ENCODE measurements around the gene CPM.
"Not testable (repeated sequence)": the region's sequence is repeated elsewhere in the genome, so short reads cannot be mapped to it uniquely, and the experiment has no call there.

The CPM gene

DNA sequence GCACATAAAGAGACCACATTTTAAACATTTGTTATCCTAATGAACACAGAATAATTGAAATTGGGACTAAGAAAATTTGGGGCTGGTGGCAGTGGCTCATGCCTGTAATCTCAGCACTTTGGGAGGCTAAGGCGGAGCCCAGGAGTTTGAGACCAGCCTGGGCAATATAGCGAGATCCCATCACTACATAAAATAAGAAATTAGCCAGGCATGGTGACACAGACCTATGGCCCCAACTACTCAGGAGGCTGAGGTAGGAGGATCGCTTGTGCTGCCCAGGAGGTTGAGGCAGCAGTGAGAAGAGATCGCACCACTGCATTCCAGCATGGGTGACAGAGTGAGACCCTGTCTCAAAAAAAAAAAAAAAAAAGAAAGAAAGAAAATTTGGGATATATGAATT lies 59.7 kb downstream of the CPM start:
- DNase-seq = no peak

DNA sequence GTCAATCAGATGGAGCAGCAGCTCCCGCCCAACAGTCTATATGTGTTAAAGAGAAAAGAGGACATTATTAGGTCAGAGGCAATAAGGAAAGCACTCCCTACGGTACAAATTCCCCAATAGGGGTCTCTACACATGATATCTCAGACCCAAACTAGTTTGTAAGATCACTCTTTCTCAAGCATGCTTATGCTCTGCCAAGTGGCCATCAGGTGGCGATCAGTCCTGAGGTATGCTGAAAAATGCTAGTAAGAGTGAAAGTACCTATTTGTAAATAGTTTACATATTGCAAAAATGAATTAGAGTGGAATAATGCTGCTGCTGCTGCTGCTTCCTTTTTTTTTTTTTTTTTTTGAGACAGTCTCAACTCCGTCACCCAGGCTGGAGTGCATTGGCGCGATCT lies 61.0 kb downstream of the CPM start:
- DNase-seq = no peak

DNA sequence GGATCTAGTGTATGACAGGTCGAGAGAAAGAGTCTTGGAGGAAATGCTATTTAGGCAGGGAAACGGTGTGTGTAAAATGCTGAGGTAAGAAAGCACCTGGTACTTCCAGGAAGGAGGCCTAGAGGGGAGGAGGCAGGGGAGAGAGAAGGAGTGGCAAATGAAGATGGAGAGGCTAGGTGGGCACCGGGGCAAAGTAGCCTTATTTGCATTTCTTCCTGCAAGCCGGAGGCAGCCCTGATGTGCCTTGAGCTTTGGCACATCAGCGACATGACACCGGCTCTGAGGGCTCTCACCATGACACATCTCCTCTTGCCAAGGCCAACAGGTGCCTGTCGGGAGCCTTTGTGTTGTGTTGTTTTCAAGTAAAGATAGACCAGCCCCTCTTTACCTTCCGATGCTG lies 61.6 kb downstream of the CPM start:
- DNase-seq = no peak

DNA sequence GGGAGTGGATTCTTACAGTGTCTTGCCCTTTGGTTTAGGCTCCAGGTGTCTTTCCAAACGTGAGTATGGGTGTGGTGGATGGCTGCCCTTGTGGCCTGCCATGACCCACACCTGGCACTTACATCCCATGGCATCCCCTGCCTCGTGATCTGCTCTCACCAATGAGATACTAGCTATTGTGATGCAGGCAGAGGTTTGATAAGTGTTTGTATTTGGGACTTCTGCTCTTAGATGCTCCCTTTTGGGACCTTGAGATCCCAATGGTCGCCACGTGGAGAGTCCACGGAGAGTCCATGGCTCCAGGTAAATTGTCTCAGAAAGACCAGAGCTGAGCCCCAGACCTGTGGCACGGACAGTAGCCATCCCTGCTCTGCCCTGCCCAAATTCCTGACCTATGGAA lies 62.5 kb downstream of the CPM start:
- DNase-seq = no peak

DNA sequence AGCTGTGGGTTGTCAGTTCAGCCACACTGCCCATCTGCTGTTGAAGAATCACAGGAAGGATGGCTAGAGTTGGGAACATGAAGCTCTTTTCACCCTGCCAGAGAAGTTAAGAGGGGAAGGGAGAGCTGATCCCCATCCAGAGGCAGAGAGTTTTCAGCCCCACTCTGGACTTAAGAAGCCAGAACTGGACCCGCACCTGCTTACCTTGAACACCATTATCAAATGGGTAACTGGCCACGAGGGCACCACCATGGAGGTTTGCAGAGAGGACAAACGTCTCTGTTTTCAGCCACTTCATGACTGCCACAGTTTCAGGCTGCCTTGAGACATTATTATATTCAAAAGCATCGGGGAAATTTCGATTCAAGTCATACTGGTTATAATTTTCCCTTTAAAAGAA lies 63.0 kb downstream of the CPM start:
- DNase-seq = no peak

DNA sequence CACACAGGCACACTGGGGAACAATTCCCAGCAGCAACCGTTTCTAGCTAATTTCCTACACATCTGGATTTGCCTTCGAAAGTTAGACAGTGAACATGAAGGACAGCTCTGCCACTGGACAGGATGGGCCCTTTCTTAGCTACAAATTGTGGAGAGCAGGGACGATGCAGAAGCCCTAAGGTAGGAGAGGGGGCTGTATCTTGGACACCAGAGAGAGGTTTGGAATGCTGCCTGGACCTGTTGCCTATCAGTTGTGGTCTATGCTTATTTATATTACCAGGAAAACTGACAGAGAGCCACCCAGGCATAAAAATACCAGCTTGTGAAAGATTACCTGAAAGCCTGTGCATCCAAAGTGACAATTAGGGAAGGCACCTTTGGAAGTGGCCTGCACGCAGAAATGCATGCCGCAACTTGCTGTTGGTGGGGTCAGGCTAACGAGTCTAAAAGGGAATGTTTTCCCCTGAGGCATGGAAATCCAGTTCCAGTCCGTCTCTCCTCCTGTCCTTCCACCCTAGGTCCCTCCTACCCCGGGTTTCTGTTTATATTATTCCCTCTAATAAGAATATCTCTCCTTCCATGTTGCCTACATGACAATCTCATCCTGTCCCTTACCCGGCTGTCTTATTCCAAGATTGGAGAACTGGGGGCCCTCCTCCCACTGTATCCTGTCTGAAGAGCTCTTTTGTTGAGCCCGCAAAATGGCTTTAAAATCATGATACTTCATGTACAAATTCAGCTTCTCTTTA lies 64.8 kb downstream of the CPM start:
- DNase-seq = no peak

DNA sequence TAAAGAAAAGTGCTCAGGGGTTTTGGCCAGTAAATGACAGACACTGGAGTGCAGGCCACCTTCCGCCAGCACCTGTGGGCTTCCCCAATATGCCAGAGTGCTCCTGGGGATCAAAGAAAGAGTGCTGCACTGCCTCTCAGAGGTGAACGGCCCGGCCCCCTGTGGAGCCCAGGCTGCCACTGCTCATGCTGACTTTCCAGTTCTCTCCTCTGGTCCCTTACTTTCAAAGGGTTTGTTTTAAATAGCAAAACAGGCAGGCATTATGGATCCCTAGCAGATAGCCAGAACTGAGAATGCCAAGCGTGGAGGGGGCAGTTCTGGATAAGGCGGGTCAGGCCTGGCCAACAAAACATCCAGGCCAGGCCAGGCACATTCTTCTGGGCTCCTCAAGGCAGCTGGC lies 65.4 kb downstream of the CPM start:
- no peak for DNase-seq

DNA sequence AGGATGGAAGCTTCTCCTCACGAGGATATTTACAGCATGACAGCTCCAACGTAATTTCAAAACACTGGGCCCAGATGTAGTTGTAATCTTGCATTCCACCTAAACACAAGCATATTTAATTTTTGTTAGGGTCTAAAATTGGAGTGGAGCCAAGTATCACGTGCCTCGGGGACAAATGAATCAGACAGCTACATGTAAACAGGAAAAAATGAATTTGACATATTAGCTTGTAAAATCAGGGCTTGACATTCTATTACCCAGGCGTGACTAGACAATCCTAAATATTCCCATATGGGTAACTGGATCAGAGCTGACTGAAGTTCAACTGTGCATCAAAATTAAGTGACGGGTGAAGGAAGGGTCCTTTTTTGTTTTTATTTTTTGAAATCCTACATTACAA lies 66.0 kb downstream of the CPM start:
- DNase-seq = no peak

DNA sequence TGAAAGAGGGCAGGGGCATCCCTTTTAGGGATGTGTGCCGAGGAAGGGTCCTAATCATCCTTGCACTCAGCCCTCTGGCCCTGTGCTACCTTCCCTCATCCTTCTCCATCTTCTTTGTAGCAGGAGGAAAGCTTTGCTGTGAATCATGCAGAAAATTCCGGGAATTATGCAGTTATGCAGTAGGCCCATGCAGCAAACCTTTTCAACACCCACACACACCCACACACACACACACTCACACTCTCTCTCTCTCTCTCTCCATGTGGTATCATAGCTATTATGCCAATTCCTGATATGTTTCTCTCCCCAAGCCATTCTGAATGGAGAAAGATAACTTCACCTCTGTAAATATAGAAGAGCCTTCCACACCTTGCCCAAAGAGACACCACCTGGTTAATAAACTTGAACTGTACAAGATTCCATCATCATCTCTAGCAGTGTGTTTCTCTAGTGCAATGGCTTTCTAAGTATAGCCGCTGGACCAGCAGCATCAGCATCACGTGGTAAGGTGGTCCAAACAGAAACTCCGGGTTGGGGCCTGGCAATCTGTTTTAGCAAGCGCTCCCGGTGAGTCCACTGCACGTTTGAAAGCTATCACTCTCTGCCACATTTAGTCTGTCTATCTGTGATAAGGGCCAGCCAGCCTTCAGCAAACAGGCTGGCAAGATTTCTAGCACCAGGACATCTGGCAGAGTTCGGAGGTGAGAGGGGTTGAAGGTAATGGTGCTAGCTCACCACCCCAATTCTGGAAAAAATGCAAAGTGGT lies 67.4 kb downstream of the CPM start:
- DNase-seq = no peak

DNA sequence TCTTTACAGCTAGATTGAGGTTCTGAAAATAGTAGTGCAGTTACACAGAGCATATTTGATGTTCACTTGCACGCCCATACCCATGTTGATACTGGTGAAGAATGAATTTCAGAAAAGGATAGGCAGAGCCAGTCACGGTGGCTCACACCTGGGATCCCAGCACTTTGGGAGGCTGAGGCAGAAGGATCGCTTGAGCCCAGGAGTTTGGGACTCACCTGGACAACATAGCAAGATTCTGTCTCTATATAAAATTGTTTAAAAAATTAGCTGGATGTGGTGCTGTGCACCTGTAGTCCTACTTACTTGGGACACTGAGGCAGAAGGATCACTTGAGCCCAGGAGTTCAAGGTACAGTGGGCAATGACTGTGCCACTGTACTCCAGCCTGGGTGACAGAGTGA lies 68.4 kb downstream of the CPM start:
- DNase-seq = no peak

DNA sequence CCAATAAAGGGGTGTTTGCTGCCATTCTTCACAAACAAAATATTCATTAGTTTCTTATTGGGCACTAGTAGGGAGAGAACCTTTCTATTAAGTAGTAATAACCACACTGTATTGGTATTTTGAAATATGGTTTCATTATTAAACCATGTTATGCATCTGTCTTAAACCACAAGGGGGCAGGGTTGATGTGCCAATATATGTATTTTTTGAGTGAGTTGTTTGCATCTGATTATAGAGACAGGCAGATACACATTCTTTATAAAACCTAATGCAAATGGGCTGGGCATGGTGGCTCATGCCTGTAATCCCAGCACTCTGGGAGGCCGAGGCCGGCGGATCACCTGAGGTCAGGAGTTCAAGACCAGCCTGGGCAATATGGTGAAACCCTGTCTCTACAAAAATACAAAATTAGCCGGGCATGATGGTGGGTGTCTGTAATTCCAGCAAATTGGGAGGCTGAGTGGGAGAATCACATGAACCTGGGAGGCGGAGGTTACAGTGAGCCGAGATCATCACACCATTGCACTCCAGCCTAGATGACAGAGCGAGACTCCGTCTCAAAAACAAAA lies 69.0 kb downstream of the CPM start:
- DNase-seq = not testable (repeated sequence)

DNA sequence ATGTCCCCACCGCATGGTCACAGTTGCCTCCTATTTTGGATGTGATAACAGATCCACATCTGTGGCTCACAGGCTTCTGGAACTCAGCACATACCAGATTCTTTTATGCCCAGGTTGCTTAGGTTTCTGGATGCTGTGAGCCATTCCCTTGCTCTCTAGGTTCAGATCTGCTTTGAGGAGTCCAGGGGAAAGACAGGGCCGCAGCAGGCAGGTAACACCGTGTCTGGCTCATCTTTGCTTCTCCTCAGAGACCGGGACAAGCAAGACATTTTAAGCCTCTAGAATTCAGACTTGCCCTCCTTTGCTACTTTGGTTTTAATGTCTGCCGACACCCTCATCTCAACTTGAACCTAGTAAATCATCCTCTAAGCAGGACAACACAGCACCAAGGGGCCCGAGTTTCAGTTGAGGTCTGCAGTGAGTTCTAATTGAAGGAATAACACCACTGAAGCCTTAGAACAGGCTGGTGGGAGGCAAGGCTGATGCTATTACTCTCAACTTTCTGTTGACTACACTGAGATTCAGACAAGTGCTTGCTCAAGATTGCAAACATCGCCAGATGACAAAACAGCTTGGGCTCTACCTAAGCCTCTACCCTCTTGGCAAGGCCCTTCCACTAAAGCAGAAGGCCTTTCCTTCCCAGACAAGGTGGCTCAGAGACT lies 69.7 kb downstream of the CPM start:
- no peak for DNase-seq

DNA sequence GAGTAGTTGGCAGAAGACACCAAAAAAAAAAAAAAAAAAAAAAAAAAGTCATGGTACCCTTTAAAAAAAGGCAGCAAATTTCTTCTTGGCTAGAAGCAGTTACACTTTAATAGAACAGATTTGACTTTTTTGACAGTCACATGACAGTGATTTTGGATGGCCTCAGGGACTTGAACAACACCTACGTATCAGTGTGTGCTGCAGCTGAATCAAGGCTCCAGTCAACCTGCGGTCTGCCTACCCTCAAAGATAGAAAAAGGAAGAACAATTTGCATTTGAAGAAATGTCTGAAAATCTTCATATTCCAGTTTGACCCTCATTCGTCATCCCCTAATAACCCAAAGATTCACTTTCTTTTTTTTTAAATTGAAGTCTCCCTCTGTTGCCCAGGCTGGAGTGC lies 71.1 kb downstream of the CPM start:
- DNase-seq = no peak

DNA sequence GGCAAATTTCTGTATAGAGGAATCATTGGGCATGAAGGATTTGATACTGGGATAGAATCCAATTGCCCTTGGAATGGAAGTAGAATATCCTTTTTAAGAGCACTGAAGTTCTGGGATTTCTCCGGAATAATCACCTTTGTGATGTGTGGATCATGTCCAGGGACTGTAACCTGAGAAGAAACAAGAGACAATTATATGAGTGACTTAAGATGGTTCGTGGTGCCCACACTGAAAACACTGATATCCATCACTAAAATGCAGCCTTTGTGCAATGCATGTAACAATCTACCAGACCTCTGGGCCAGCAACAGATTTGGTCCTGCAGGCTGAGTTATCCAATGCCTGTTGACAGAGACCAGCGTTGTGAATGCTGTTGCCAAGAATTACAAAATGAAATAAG lies 76.5 kb downstream of the CPM start:
- no peak for DNase-seq

DNA sequence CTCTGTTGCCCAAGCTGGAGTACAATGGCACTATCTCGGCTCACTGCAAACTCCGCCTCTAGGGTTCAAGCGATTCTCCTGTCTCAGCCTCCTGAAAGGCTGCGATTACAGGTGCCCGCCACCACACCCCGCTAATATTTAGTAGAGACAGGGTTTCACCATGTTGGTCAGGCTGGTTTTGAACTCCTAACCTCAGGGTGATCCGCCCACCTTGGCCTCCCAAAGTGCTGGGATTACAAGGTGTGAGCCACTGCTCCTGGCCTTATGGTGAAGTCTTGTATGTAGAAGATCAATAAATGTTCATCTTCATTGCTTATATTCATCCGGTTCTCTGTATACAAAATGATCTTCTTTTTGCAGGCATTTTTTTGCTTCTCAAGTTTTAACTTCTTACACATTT lies 77.2 kb downstream of the CPM start:
- no peak for DNase-seq

DNA sequence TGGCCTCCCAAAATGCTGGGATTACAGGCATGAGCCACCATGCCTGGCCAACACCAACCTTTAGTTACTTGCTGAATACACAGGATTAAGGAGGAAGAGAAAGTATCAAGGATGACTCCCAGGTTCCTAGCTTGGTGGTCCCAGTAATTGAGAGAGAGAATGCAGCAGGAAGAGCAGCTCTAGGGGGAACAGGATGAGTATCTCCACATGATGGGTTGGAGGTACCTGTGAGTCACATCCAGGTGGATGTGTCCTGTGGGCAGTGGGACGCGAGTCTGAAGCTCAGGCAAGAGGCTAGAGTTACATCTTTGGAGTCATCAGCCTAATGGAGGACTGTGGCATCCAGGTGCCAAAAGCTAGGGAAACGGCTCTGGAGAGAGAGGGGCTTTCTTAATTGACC lies 77.9 kb downstream of the CPM start:
- DNase-seq = no peak

DNA sequence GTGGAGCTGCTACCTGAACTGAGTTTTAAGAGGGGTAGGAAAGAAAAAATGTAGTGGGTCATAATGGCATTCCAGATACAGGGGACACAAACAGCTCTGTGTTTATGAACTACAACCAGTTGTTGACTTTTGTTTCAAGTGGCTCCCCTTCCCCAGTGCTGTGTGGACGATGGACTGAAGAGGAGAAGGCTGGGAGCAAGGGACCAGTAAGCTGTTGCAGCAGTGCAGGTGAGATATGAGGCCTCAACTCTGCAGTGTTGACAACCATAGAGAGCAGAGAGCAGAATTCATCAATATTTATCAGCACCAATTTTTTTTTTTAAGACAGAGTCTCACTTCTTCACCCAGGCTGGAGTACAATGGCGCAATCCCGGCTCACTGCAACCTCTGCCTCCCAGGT lies 78.4 kb downstream of the CPM start:
- no peak for DNase-seq

DNA sequence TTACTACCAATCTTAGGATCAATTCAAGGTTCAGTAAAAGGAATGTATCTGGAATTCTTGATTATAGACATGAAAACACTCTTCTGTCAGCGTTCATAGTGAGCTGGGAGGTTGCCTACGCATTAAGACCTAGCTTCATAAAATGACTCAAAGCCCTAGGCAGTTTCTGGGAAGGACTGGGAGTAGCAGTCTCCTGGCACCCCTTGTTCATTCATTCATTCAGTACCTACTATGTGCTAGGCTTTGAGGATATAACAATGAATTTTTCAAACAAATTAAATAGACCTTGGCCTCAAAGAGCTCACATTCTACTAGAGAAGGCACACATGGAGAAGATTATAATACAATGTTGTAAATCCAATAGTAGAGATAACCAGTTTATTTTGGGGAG lies 78.9 kb downstream of the CPM start:
- no peak for DNase-seq

DNA sequence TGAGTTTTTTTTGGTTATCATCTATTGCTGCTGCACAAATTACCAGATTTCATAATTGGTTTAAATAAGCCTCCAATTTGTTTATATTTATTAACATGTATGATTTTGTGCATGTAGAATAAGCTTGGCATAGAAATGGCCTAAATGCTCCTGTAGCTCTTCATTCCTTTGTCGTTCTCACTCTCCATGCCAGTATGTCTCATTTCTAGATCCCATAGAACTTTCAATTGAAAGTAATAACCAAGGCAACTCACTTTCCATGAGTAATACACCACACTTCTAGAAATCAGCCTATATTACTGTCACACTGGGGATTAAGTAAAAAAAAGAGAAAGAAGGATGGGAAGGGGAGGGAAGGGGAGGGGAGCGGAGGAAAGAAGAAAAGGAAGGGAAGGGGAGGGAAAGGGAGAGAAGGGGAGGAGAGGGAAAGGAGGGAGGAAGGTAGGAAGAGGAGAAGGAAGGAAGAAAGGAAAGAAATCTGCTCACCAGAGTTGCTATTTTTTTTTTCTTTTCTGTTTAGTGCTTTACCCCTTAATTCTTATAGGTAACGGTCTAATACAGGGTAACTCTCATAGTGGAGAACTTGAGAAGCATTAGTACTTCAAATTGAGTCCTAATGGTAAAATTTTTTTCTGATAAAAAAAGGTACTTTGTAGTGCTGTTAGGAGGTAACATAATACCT lies 79.4 kb downstream of the CPM start:
- DNase-seq = no peak

DNA sequence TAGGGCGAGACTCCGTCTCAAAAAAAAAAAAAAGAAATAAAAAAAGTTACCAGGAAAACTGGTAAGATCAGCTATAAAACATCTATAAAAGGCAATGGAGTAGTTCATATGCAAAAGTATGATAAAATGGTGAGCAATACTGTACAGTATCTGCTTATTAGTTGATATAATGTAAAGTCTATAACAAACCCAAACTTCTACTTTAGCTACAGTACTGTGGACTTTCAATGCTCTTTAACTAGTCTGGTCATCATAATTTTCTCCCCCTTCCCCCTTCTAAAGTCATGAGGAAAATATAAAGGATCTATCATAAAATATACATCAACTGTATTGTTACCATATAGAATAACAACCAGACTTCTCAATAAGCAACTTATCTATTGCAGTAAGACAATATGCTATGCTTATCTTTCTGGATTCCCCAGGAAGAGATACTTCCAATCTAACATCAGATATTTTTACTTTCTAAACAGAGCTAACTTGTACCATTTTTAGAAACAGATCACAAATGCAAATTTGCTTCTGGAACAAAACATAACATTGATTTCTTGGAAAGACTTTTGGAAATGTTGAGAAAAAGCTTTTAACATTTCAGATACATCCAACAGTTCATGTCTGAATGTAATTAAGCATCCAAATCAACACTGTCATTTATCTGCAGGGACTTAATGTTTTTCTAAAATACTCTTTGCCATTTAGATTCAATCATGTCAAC lies 81.2 kb downstream of the CPM start:
- no peak for DNase-seq

DNA sequence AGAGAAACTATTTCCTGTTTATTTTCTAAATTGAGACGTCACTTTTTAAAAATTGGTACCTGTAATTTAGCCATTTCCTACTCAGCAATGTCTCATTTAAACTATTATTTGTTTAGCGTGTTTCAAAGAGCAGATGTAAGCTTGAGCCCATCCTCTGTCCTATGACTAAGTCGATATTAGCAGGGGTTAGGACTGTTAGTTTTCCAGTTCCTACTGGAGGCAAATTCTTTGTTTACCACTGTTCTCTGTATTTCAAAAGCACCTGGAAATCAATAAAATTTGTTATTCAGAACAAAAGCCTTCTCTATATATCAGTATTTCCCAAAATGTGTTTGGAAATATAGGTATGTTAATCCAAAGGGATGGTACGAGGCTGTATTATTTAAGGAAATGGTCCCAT lies 82.6 kb downstream of the CPM start:
- DNase-seq = no peak

DNA sequence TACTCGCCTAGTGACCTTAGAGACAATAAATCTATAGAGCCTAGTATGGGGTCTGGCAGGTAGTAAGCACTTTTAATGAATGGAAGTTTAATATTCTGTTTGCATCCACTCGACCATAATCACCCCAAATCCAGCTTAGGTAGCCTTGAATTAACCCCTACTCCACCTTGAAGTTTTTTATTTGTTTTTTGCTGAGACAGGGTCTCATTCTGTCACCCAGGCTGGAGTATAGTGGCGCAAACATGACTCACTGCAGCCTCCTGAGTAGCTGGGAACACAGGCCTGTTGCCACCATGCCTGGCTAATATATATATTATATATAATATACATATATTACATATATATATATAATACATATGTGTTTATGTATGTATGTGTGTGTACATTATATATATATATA lies 86.2 kb downstream of the CPM start:
- no peak for DNase-seq

All from activated CD8-positive, alpha-beta memory T cell treated with anti-CD3 and anti-CD28 coated beads for 24 hours (primary cell).